Thyroid gland (tissue), 4 donors: ENCODE data around the gene CAPSL. TPM values are rescaled to one million over a fixed set of nuclear protein-coding genes. Genes with fewer than 3 reads are reported as not detected.

Experiments used
- DNase-seq, 2 donors: peaks; one replicate each; pipeline ENCODE4 v3.0.0-alpha.2; 2019
- H3K27ac ChIP-seq, 3 donors: fragments of 200-600 bp; sonication (generic); 1 replicate in 2 of 3; 2 replicates in 1 of 3; pipeline ENCODE4 v1.5.1; 2016 to 2019; ENCODE audit warnings: mild to moderate bottlenecking in 1 of 3, moderate library complexity in 1 of 3
- H3K27me3 ChIP-seq: fragments of 200-600 bp; sonication (generic); one replicate; pipeline ENCODE4 v1.5.1; 2019
- H3K36me3 ChIP-seq, 2 donors: fragments of 200-600 bp; sonication (generic); one replicate each; pipeline ENCODE4 v1.5.1; 2016 to 2019
- H3K4me1 ChIP-seq, 2 donors: fragments of 200-600 bp; sonication (generic); one replicate each; pipeline ENCODE4 v1.5.1; 2017 to 2019
- H3K4me3 ChIP-seq, 3 donors: fragments of 200-600 bp; sonication (generic); replicated peaks in 1 of 3; 1 replicate in 2 of 3; 2 replicates in 1 of 3; pipeline ENCODE4 v1.5.1; 2016; ENCODE audit warnings: mild to moderate bottlenecking in 1 of 3
- H3K9me3 ChIP-seq: fragments of 200-600 bp; sonication (generic); one replicate; pipeline ENCODE4 v1.5.1; 2017
- CTCF ChIP-seq, 6 experiments: fragments of 200-600 bp in 3 of 6; fragments of 450-650 bp in 3 of 6; sonication (generic) in 3 of 6; IDR thresholded peaks; one replicate each; pipeline ENCODE4 v1.5.1; 2016 to 2019; ENCODE audit warnings: antibody characterized with exemption in 6 of 6, mild to moderate bottlenecking in 2 of 6, inconsistent platforms in 1 of 6, moderate library complexity in 1 of 6
- POLR2A ChIP-seq, 2 donors: fragments of 450-650 bp; IDR thresholded peaks; one replicate each; pipeline ENCODE4 v1.6.1; 2017; ENCODE audit warnings: antibody characterized with exemption in 2 of 2, mild to moderate bottlenecking in 2 of 2, moderate library complexity in 1 of 2
- WGBS, 2 donors: methylation state at CpG; one replicate each; pipeline ENCODE4 v1.1.5; 2017; 5-methylcytosine and 5-hydroxymethylcytosine counted together
- intact Hi-C: fragments of 100-400 bp; cut with DNase I; formaldehyde crosslinking; loops from one replicate; pipeline ENCODE4 v1.15.1; 2023
- total RNA-seq, 4 donors: library from RNA; depleted of rRNA; stranded (reverse); fragments of >200 nt; gene quantifications; one replicate each; pipeline ENCODE4 v1.2.3, GENCODE V29; 2016

The CAPSL gene
- total RNA-seq, 4 donors from 2014 or later: 0.33 to 2.4 TPM; not detected in 2

GRCh38 chr5:35881758-35882157 is 56.7 kb downstream of the CAPSL start:
- peaks cover 0 to 10% of the 10 kb centered on the region in 2 donors for H3K4me1 ChIP-seq
- TF ChIP-seq CTCF (IDR thresholded peaks at IDR 0.05): no peak
- TF ChIP-seq POLR2A (IDR thresholded peaks at IDR 0.05): no peak
- no peaks in the 10 kb centered on the region for H3K9me3 ChIP-seq
- DNase-seq: no peak
- 85 to 93% methylated on average over 2 of the region's 2 CpGs for WGBS, 2 donors
- no peak overlapping the region for H3K4me3 ChIP-seq
- H3K27me3 ChIP-seq: no peaks in the 10 kb centered on the region
- H3K27ac ChIP-seq: no peak overlapping the region
- intact Hi-C loops: no loop called here
- H3K36me3 ChIP-seq: no peaks in the 10 kb centered on the region

- TF ChIP-seq POLR2A (IDR thresholded peaks at IDR 0.05): no peak
- no peak for TF ChIP-seq CTCF (IDR thresholded peaks at IDR 0.05)
- WGBS, 2 donors: 86 to 94% methylated on average over 1 of the region's 1 CpG
- intact Hi-C loops: no loop called here
- no peaks in the 10 kb centered on the region for H3K9me3 ChIP-seq
- no peak overlapping the region for H3K27ac ChIP-seq
- no peak overlapping the region for H3K4me3 ChIP-seq
- H3K4me1 ChIP-seq: peaks cover 0 to 10% of the 10 kb centered on the region in 2 donors
- H3K27me3 ChIP-seq: no peaks in the 10 kb centered on the region
- no peak for DNase-seq
- H3K36me3 ChIP-seq: no peaks in the 10 kb centered on the region
Measured at GRCh38 chr5:35880156-35880555, 58.3 kb downstream of the CAPSL start.

- intact Hi-C loops: no loop called here
- TF ChIP-seq POLR2A (IDR thresholded peaks at IDR 0.05): no peak
- TF ChIP-seq CTCF (IDR thresholded peaks at IDR 0.05): no peak
- Histone ChIP-seq H3K36me3 (no peaks in the 10 kb centered on the region), H3K4me1 (peaks cover 0 to 7% of the 10 kb centered on the region in 2 donors), H3K27ac (no peak overlapping the region), H3K9me3 (no peaks in the 10 kb centered on the region), H3K4me3 (no peak overlapping the region), H3K27me3 (no peaks in the 10 kb centered on the region)
- DNase-seq: no peak
Measured at GRCh38 chr5:35879649-35880048, 58.8 kb downstream of the CAPSL start.

- no peak for TF ChIP-seq POLR2A (IDR thresholded peaks at IDR 0.05)
- TF ChIP-seq CTCF (IDR thresholded peaks at IDR 0.05): no peak
- H3K27me3 ChIP-seq: no peaks in the 10 kb centered on the region
- H3K36me3 ChIP-seq: no peaks in the 10 kb centered on the region
- H3K27ac ChIP-seq: no peak overlapping the region
- H3K9me3 ChIP-seq: no peaks in the 10 kb centered on the region
- H3K4me3 ChIP-seq: no peak overlapping the region
- intact Hi-C loops: no loop called here
- DNase-seq: no peak
- WGBS, 2 donors: 85 to 90% methylated on average over 2 of the region's 2 CpGs
- H3K4me1 ChIP-seq: peaks cover 0 to 1% of the 10 kb centered on the region in 2 donors
Measured at GRCh38 chr5:35879096-35879495, 59.3 kb downstream of the CAPSL start.

- no peaks in the 10 kb centered on the region for H3K27me3 ChIP-seq
- intact Hi-C loops: no loop called here
- TF ChIP-seq CTCF (IDR thresholded peaks at IDR 0.05): no peak
- TF ChIP-seq POLR2A (IDR thresholded peaks at IDR 0.05): no peak
- no peak for DNase-seq
- no peaks in the 10 kb centered on the region for H3K4me1 ChIP-seq
- no peaks in the 10 kb centered on the region for H3K36me3 ChIP-seq
- H3K4me3 ChIP-seq: no peak overlapping the region
- H3K9me3 ChIP-seq: no peaks in the 10 kb centered on the region
- H3K27ac ChIP-seq: no peak overlapping the region
Measured at GRCh38 chr5:35878079-35878478, 60.3 kb downstream of the CAPSL start.
